Measurements from ENCODE around the gene SLC16A1.
"Not testable (repeated sequence)": the region's sequence is repeated elsewhere in the genome, so short reads cannot be mapped to it uniquely, and the experiment has no call there.

Gene SLC16A1

DNA sequence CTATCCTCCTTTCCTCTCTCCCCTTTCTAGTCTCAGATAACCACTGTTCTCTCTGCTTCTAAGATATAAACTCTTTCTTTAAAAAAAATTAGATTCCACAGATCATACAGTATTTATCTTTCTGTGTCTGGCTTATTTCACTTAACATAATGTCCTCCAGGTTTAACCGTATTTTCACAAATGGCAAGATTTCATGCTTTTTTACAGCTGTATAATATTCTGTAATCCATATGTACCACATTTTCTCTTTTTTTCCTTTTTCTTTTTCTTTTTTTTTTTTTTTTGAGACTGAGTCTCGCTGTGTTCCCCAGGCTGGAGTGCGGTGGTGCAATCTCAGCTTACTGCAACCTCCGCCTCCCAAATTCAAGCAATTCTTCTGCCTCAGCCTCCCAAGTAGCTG is 5.1 kb upstream of the SLC16A1 start:
- no peak for FAIRE-seq

DNA sequence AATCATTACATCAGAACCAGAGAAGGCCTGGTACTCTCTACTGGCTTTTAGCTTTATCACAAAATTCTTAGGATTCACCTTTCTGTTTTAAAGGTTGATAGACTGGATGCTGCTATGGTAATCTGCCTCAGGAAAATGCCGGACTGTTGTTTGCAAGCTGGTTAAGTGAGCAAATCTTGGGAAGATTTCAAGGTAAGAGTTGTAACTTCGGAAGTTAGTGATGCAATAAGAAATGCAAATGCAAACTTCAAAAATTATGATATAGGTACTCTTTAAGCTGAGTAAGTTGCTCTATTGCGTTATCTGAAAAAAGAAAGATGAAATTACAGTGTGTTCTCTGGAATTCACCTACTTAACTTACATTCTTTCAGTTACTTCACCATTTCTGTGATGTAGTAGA is 4.4 kb upstream of the SLC16A1 start:
- FAIRE-seq = no peak

DNA sequence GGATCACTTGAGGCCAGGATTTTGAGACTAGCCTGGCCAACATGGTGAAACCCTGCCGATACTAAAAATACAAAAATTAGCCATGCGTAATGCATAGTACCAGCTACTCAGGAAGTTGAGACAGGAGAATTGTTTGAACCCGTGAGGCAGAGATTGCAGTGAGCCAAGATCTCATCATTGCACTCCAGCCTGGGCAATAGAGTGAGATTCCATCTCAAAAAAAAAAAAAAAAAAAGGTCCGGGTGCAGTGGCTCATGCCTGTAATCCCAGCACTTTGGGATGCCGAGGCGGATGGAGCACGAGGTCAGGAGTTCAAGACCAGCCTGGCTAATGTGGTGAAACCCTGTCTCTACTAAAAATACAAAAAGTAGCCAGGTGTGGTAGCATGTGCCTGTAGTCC is 2.2 kb upstream of the SLC16A1 start:
- FAIRE-seq = not testable (repeated sequence)

DNA sequence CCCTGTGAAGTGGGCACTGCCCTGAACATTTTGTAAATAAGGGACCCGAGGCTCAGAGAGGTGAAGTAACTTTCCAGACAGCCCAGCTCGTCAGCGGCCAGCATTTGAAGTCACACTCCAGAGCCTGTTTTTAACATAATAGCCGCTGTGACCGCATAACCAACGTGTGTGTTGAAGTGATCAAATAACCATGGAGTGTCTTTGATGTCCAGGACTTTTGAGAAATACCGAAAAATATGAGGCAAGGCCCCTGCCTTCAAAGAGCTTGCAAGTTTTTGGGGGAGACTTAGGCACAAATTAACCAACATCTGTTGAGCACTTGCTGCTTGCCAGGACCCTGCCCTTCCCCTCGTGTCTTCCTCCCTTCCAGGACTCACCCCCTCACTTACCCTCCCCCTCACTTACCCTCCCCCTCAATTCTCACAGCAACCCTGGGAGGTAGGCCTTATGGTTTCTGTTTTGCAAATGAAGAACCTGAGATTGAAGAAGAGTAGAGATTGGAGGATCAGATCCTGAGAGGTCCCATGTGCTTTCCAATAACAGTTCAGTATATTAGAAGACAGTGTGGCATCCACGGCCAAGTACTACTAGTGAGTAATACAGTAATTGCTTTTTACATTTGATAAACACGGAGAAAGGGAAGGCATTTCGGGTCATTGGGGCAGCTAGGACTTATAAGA is 1.3 kb upstream of the SLC16A1 start:
- no peak for FAIRE-seq

DNA sequence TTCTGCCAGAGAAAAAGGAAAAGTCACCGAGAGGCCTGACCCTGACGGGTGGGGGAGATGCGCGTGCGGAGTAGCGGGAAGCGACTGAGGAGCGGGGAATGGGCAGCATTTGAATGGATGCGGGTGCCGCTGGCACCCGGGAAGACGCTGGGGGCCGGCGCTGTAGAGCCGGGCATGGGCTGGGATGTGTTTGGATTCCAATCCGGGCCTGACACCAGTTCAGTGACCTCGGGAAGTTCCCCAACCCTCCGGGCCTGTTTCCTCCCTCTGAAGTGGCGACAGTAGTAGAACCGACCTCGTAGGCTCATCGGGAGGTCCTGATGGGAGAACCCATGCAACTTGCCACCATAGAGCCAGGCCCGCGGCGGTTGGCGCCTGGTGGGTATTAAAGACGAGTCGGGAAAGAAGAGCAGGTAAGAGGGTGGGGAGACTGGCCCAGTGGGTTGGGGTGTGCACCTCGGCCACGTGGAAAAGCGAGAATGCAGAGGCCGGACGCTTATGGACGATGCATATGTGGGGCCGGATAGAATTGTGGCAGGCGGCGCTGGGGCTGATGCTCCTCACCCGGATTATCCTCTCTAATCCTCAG is 642 bp upstream of the SLC16A1 start:
- FAIRE-seq = no peak

DNA sequence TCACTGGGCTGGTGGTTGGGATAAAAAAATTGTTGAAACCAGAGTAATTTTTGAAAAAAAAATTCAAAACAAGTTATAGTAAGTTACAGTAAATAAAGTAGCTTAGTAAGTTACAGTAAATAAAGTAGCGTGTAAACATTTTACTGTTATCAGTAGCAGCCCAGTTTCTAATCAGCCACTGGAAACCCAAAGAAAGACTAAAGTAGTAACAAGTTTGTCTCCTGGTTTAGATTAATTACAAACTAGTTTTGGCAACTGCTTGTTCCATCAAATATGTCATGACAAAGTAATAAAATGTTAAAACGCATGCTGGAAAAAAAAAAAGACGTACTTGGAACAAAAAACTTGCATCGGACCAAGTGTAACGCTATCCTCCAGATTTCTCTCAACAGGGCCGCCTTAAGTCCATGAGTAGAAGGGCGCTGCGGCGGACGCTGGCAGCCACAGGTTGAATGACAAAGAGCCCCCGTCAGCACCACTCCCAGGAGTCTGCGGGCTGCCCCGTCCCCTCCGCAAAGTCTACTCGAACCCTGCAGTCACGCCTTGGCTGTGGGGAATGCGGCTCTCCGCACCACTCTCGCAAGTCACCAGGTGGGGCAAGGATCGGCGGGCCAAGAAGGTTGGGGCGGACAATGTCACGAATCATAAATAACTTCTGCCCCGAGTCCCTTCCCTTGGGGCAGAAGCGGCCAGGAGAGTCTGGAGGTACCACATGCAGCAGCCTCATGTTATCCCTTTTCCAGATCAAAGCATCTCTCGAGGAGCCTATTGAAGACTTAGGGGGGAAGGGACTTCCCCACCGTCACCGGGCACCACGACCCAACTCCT is 837 bp downstream of the SLC16A1 start:
- no peak for FAIRE-seq

DNA sequence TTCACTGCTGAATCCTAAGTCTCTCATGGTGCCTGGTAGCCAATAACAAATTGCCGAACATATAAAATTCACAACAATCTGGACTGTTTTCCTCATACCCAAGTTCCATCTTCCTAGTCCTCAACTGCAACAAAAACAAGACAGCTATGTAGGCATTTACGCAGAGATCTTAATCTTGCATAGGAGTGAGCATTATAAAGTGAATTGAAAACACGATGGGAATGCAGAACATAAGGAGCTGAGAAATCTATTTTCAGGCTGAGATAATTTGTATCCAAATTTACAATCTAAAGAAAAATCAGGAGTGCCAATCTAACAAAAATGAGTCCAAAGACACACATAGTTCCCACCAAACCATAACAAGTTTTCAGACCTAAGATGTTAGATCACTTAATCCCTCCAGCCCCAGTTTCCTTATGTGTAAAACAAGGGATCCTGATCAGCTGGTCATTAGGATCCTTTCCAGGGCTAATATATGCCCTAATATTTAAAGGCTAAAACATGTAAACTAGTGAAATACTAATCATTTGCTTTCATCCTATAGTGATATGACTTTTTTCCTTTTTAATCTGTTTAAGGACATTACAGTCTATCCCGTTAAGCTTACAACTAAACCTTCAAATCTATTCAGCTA is 1.9 kb downstream of the SLC16A1 start:
- no peak for FAIRE-seq

DNA sequence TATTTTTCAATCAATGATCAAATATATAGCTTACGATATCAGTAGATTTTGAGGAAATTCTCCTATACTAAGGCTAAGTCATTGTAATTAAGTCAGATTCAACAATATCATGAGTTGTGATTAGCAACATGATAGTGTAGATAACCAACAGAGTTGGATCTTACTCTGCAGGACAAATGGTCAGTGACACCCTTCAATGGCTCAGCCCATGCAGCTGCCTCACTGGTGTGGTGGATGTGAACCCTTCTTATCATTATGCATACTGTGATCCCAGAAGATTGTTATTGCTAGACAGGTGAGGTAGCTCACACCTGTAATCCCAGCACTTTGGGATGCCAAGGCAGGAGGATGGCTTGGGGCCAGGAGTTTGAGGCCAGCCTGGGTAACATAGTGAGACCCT is 5.6 kb downstream of the SLC16A1 start:
- FAIRE-seq = no peak

DNA sequence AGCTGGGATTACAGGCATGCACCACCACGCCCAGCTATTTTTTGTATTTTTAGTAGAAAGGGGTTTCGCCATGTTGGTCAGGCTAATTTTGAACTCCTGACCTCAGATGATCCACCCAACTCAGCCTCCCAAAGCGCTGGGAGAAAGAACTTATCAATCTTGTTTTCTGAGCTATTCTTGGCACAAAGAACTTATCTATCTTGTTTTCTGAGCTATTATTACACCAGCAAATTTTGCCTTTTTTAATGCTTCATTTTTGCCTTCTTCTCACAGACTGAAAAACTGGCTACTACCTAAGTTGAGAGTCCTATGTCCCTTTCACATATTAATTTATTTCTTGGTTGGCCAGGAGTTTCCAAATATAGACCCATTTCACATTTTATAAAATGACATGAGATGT is 9.3 kb downstream of the SLC16A1 start:
- FAIRE-seq = no peak

DNA sequence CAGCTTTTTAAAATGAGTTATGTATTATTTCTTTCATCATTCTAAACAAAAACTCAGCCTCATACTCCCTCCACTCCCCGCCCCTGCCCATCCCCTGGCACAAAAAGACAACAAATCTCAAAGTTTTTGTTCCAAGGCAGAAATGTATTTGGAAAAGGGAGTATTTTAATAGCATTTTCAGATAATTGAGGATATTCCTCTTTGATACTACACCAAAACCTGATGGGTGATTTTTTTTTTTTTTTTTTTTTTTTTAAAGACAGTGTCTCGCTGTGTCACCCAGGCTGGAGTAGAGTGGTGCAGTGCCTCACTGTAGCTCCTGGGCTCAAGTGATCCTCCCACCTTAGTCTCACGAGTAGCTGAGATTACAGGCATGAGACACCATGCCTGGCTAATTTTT is 16.2 kb downstream of the SLC16A1 start:
- FAIRE-seq = no peak

DNA sequence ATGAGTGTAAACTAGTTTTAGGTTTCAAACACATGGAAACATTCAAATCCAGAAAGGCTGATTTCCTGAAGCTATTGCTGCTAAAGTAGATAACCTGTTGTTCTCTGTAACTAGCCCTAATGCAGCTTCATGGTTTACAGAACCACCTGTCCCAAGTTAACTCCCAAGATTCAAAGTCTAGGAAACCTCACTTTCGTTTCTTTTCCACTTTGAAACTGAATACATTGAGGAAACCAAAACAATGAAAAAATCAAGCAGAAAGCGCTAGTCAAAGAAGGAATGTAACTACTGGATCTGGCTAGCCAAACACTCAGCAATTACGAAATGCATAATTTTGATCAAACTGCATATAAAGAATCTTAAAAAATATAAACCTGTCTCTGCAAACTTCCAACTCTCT is 17.8 kb downstream of the SLC16A1 start:
- FAIRE-seq = no peak

DNA sequence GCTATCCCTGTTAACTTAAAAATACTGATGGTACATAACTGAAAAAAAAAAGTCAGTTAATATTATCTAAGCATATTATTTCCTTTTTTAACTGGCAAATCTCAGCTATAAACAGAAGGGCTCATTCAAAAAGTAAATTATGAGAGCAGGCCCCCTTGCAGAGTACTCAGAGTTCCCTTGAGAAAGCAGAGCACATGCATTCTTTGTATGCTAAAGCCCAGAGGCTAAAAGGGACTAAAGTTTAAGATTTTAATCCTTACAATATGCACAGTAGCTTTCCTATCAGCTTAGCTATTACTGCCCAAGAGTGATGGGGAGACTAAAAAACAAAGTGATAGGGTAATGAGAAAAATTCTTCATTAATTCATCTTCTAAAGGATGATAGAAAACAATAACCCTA is 18.5 kb downstream of the SLC16A1 start:
- FAIRE-seq = no peak

DNA sequence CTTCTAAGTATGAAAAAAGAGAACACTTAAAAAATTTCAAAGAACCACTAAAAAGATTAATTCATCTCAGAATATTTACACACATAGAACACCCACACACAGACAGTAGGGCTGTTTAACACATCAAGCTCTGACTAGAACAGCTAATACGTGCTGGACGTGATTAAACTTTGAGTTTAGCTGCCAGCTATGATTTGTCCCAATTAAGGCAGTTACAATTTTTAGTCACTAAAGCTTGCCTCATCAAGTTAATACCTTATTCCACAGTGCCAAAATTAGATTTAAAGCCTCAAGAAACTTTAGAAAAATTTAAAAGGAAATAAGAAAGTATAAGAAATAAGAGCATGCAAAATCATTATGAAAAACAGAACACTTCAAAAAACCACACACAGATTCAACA is 18.9 kb downstream of the SLC16A1 start:
- no peak for FAIRE-seq

DNA sequence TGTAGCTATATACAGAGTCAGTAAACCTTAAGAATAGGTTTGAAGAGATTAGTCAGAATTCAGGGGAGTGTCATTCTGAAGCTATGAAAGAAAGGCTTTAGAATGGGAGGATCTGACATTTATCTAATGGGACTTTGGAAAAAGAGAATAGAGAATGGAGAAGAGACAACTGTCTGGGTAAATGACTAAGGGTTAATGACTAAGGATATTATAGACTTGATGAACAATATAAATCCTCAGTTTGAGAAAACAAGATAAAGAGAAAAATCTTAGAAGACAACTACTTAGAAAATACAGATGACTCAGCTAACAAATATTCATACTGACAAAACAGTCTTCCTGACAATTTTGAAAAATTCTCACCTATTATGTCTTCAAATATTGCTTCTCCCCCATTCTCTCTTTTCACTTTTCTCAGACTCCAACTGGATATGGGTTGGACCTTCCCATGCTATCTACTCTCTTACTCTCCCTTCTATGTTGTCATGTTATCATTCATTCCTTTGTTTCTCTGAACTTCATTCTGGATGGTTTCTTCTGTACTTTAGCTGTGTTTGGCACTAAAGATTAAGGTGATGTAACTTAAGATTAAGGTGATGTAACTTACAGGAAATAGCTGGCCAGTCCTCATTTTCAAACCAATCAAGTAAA is 20.4 kb downstream of the SLC16A1 start:
- FAIRE-seq = no peak

DNA sequence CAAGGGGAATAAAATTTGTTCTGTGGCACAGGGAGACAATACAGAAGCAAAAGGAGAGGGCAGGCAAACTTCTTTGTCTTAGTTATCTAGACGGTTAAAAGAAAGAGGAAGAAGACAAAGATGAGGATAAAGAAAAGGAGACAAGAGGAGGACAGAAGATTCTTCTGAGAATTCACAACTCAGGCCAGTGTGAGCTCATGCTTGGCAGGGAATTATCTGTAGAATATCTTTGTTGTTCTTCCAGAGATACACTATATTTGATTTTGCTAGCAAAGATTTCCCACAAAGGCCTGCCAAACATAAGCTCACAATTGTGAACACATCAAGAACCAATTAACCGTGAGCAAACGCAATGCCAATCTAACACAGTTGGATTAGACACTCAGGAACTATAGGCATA is 21.4 kb downstream of the SLC16A1 start:
- FAIRE-seq = no peak

DNA sequence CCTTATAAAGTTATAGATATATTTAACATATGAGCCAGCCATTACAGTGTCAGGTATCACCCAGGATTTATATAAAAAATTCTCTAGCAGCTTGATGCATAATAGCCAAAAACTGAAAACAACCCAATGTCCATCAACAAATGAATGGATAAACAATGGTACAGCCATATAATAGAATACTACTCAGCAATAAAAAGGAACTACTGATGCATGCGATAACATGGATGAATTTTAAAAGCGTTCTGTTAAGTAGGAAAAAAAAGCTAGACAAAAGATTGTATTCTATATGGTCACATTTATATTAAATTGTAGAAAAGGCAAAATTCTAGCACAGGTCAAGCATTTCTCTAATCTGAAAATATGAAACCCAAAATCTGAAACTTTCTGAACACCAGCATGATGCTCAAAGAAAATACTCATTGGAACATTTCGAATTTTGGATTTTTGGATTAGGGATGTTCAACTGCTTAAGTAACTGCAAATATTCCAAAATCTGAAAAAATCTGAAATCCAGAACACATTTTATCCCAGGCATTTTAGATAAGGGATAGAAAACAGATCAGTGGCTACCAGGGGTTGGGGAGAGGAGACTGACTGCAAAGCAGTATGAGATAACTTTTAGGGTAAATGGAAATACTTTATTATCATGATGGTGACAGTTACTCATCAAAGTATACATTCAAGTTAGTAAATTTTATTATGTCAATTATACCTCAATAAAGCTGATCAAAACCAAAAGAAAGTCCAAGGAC is 22.0 kb downstream of the SLC16A1 start:
- no peak for FAIRE-seq

DNA sequence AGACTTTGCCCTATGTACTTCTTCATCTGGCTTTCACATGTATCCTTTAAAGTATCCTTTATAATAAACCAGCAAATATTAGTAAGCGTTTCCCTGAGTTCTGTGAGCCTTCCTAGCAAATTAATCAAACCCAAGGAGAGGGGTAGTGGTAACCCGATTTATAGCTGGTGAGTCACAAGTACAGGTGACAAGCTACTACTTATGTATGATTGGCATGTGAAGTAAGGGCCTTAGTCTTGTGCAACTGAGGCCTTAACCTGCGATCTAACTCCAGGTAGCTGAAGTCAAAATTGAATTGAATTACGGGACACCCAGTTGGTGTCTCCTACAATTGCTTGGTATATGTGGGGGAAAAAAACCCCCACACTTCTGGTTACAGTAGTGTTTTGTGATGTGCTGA is 26.0 kb downstream of the SLC16A1 start:
- no peak for FAIRE-seq

DNA sequence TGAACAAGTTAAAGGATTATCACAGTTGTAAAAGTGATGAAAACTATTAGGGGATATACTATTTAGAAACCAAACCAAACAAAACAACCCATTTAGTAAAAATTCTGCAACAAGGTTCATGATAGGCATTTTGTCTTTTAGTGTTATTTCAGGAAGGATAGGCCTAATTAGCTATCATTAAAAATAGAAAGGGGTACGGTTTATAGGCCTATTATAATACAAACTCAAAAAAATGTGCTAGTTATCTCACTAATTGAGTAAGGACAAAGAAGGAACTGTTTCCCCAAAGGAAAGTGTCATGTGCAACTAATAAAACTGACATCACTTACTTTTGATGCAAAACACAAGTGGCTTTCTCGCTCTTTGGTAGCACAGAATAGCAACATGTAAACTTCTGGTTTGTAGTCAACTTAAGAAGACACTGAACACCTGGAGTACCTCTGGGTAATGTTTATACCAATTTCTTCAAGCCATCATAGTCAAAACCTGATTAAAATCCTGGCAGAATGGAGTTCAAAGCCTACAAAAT is 28.5 kb downstream of the SLC16A1 start:
- no peak for FAIRE-seq

DNA sequence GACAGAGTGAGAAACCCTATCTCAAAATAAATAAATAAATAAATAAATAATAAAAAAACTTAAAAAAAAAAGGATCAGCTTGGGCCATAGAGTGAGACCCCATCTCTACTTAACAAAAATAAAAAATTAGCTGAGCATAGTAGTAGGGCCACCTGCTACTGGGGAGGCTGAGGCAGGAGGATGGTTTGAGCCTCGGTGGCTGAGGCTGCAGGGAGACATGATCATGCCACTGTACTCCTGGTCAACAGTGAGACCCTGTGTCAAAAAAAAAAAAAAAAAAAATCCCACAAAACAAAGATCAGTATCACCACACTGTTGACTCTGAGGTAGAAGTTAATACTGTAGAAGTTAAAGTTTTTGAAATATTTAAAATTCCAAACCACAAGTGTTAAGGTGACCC is 29.1 kb downstream of the SLC16A1 start:
- no peak for FAIRE-seq

DNA sequence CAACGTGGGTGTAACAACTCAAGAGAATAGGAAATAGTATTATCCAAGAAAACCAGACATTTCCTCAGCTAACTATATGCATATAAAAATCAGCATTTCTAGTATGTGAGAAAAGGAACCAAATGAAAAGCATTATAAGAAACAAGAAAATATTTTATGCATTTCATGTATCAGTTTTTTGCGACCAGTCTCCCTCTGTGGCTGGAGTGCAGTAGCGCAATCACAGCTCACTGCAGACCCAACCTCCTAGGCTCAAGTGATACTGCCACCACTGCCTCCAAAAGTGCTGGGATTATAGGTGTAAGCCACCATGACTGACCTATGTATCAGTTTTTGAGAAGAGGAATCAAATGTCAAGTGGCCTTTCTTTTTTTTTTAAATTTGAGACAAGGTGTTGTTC is 31.0 kb downstream of the SLC16A1 start:
- no peak for FAIRE-seq

DNA sequence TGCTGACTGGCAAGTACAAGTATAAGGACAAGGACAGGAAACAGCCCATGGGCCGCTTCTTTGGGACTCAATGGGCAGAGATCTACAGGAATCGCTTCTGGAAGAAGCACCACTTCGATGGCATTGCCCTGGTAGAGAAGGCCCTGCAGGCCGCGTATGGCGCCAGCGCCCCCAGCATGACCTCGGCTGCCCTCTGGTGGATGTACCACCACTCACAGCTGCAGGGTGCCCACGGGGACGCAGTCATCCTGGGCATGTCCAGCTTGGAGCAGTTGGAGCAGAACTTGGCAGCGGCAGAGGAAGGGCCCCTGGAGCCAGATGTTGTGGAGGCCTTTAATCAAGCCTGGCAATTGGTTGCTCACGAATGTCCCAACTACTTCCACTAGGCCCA is 32.0 kb downstream of the SLC16A1 start:
- no peak for FAIRE-seq

DNA sequence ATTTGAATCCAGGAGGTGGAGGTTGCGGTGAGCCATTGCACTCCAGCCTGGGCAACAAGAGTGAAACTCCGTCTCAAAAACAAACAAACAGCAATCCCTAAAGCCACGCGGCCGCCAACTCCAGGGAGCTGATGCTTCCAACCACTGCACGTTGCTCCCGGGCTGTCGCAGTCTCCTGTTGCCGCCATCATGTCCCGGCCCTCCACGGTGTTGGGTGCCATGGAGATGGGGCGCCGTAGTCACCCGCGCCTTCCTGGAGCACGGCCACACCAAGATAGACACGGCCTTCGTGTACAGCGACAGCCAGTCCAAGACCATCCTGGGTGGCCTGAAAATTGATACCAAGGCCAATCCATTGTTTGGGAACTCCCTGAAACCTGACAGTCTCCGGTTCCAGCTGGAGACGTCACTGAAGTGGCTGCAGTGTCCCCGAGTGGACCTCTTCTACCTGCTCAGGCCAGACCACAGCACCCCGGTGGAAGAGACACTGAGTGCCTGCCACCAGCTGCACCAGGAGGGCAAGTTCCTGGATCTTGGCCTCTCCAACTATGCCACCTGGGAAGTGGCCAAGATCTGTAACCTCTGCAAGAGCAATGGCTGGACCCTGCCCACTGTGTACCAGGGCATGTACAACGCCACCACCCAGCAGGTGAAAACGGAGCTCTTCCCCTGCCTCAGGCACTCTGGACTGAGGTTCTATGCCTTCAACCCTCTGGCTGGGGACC is 32.6 kb downstream of the SLC16A1 start:
- FAIRE-seq = no peak

Data from islet of Langerhans (tissue), 1 donor.